Peyer's patch (tissue), 4 donors: ENCODE measurements around the gene KRTAP10-8. TPM values are rescaled to one million over a fixed set of nuclear protein-coding genes. Genes with fewer than 3 reads are reported as not detected.

ENCODE experiments used
- DNase-seq, 3 donors: peaks; one replicate each; pipeline ENCODE4 v3.0.0-alpha.2; 2017 to 2019
- H3K27ac ChIP-seq, 4 donors: fragments of 200-600 bp; sonication (generic); one replicate each; pipeline ENCODE4 v1.5.1; 2016 to 2019
- H3K27me3 ChIP-seq, 2 donors: fragments of 200-600 bp; sonication (generic); one replicate each; pipeline ENCODE4 v1.5.1; 2019
- H3K36me3 ChIP-seq, 3 donors: fragments of 200-600 bp; sonication (generic); one replicate each; pipeline ENCODE4 v1.5.1; 2016 to 2019
- H3K4me1 ChIP-seq, 4 donors: fragments of 200-600 bp; sonication (generic); one replicate each; pipeline ENCODE4 v1.5.1; 2016 to 2019
- H3K4me3 ChIP-seq, 4 donors: fragments of 200-600 bp; sonication (generic); 1 replicate in 3 of 4; 2 replicates in 1 of 4; pipeline ENCODE4 v1.5.1; 2016 to 2019; ENCODE audit warnings: mild to moderate bottlenecking in 1 of 4
- H3K9me3 ChIP-seq, 4 donors: fragments of 200-600 bp; sonication (generic); one replicate each; pipeline ENCODE4 v1.5.1; 2016 to 2019; ENCODE audit warnings: mild to moderate bottlenecking in 1 of 4
- CTCF ChIP-seq, 6 experiments: fragments of 450-650 bp in 4 of 6; fragments of 200-600 bp in 2 of 6; sonication (generic) in 1 of 6; IDR thresholded peaks; one replicate each; pipeline ENCODE4 v1.5.1; 2017 to 2019; ENCODE audit warnings: antibody characterized with exemption in 6 of 6, mild to moderate bottlenecking in 3 of 6, moderate library complexity in 1 of 6
- POLR2A ChIP-seq, 2 donors: fragments of 450-650 bp; IDR thresholded peaks; one replicate each; pipeline ENCODE4 v1.5.1; 2017; ENCODE audit warnings: antibody characterized with exemption in 2 of 2, mild to moderate bottlenecking in 2 of 2, moderate library complexity in 2 of 2
- total RNA-seq, 4 donors: library from RNA; depleted of rRNA; stranded (reverse); fragments of >200 nt; gene quantifications; one replicate each; pipeline ENCODE4 v1.1.0, GENCODE V29; 2016

The KRTAP10-8 gene
- total RNA-seq, 4 donors from 2014 or later, result not detected

GRCh38 chr21:44648557-44649311 is 36.9 kb downstream of the KRTAP10-8 start:
- no peak overlapping the region for H3K4me3 ChIP-seq
- no peak overlapping the region for H3K27ac ChIP-seq
- peak in 1 of 3 donors; percentile 1 for DNase-seq
- TF ChIP-seq CTCF (IDR thresholded peaks at IDR 0.05) (no peak), POLR2A (IDR thresholded peaks at IDR 0.05) (no peak)
- no peaks in the 10 kb centered on the region for H3K27me3 ChIP-seq
- peaks cover 0 to 5% (median 0%) of the 10 kb centered on the region in 4 donors for H3K9me3 ChIP-seq
- no peaks in the 10 kb centered on the region for H3K36me3 ChIP-seq
- no peaks in the 10 kb centered on the region for H3K4me1 ChIP-seq

GRCh38 chr21:44649521-44650100 is 37.7 kb downstream of the KRTAP10-8 start:
- TF ChIP-seq CTCF (IDR thresholded peaks at IDR 0.05), result no peak
- no peak for TF ChIP-seq POLR2A (IDR thresholded peaks at IDR 0.05)
- H3K4me1 ChIP-seq, result no peaks in the 10 kb centered on the region
- no peaks in the 10 kb centered on the region for H3K27me3 ChIP-seq
- no peak overlapping the region for H3K27ac ChIP-seq
- no peaks in the 10 kb centered on the region for H3K36me3 ChIP-seq
- no peak overlapping the region for H3K4me3 ChIP-seq
- peaks cover 0 to 5% (median 0%) of the 10 kb centered on the region in 4 donors for H3K9me3 ChIP-seq
- peak in 1 of 3 donors; percentile 8 for DNase-seq

GRCh38 chr21:44650265-44650972 is 38.5 kb downstream of the KRTAP10-8 start:
- TF ChIP-seq POLR2A (IDR thresholded peaks at IDR 0.05) (no peak), CTCF (IDR thresholded peaks at IDR 0.05) (no peak)
- no peak overlapping the region for H3K27ac ChIP-seq
- no peaks in the 10 kb centered on the region for H3K36me3 ChIP-seq
- peaks cover 0 to 3% (median 0%) of the 10 kb centered on the region in 4 donors for H3K9me3 ChIP-seq
- H3K4me3 ChIP-seq, result no peak overlapping the region
- H3K4me1 ChIP-seq, result no peaks in the 10 kb centered on the region
- peak in 1 of 3 donors; percentile 4 for DNase-seq
- no peaks in the 10 kb centered on the region for H3K27me3 ChIP-seq

- no peak for TF ChIP-seq POLR2A (IDR thresholded peaks at IDR 0.05)
- no peak for TF ChIP-seq CTCF (IDR thresholded peaks at IDR 0.05)
- no peaks in the 10 kb centered on the region for H3K36me3 ChIP-seq
- DNase-seq, result peak in 1 of 3 donors; percentile 3
- H3K9me3 ChIP-seq, result no peaks in the 10 kb centered on the region
- no peaks in the 10 kb centered on the region for H3K27me3 ChIP-seq
- H3K27ac ChIP-seq, result no peak overlapping the region
- no peak overlapping the region for H3K4me3 ChIP-seq
- no peaks in the 10 kb centered on the region for H3K4me1 ChIP-seq
Measured at GRCh38 chr21:44650973-44651675, 39.2 kb downstream of the KRTAP10-8 start.

- DNase-seq, result peak in 1 of 3 donors; percentile 16
- Histone ChIP-seq H3K27ac (no peak overlapping the region), H3K4me3 (no peak overlapping the region), H3K9me3 (no peaks in the 10 kb centered on the region), H3K36me3 (no peaks in the 10 kb centered on the region), H3K27me3 (no peaks in the 10 kb centered on the region), H3K4me1 (no peaks in the 10 kb centered on the region)
- TF ChIP-seq POLR2A (IDR thresholded peaks at IDR 0.05) (no peak), CTCF (IDR thresholded peaks at IDR 0.05) (no peak)
Measured at GRCh38 chr21:44653123-44653522, 41.2 kb downstream of the KRTAP10-8 start.
